SK-N-SH (cell line): ENCODE data around the gene MND1. TPM values are rescaled to one million over a fixed set of nuclear protein-coding genes. Genes with fewer than 3 reads are reported as not detected.

Source experiments
- CTCF ChIA-PET: fragments of 300-600, 350-600 bp; formaldehyde crosslinking; extraction: SDS; loops from one replicate; lab custom pipeline; 2021; lab: Yijun Ruan, JAX
- POLR2A ChIA-PET: fragments of 350-600 bp; sonication (Branson Sonifier 250); formaldehyde crosslinking; extraction: SDS; loops from one replicate; lab custom pipeline; 2020; ENCODE audit warnings: antibody characterized with exemption, inconsistent platforms; lab: Yijun Ruan, JAX
- DNase-seq: peaks from one replicate; pipeline ENCODE4 v3.0.0; 2012
- H2AFZ ChIP-seq: fragments of 200-600 bp; sonication (generic); 2 replicates; pipeline ENCODE4 v1.8.1; 2016; ENCODE audit warnings: antibody characterized with exemption, mild to moderate bottlenecking, low read depth
- H3F3A ChIP-seq: fragments of 200-600 bp; sonication (generic); replicated peaks from 2 replicates; pipeline ENCODE3; 2016; ENCODE audit warnings: antibody characterized with exemption, mild to moderate bottlenecking; ENCODE audit not compliant: insufficient read depth
- H3K27ac ChIP-seq, 2 experiments: fragments of 200-500 bp in 1 of 2; fragments of 200-600 bp in 1 of 2; sonication (Bioruptor generic) in 1 of 2; sonication (generic), shearing (Covaris generic) in 1 of 2; 2 replicates each; pipeline versions ENCODE4 v1.5.1 to v1.6.1; 2014 to 2016; ENCODE audit warnings: low read depth in 2 of 2, inconsistent platforms in 1 of 2, low read length in 1 of 2, mild to moderate bottlenecking in 1 of 2, mixed read lengths in 1 of 2
- H3K27me3 ChIP-seq: fragments of 200-600 bp; sonication (generic), shearing (Covaris generic); 2 replicates; pipeline ENCODE4 v1.6.1; 2016; ENCODE audit warnings: mixed run types; ENCODE audit not compliant: insufficient read depth
- H3K36me3 ChIP-seq, 2 experiments: fragments of 200-500 bp in 1 of 2; fragments of 200-600 bp in 1 of 2; sonication (Bioruptor generic) in 1 of 2; sonication (generic) in 1 of 2; replicated peaks in 1 of 2; 2 replicates each; pipeline versions ENCODE3 to v1.5.1; 2014 to 2016; ENCODE audit warnings: low read length in 1 of 2, mild to moderate bottlenecking in 1 of 2; ENCODE audit not compliant: insufficient read depth in 2 of 2, control insufficient read depth in 1 of 2
- H3K4me1 ChIP-seq, 2 experiments: fragments of 200-500 bp in 1 of 2; fragments of 200-600 bp in 1 of 2; sonication (Bioruptor generic) in 1 of 2; sonication (generic), shearing (Covaris generic) in 1 of 2; 2 replicates each; pipeline versions ENCODE4 v1.5.1 to v1.6.1; 2014 to 2016; ENCODE audit warnings: low read depth in 1 of 2, low read length in 1 of 2, mixed run types in 1 of 2; ENCODE audit not compliant: insufficient read depth in 2 of 2, control insufficient read depth in 1 of 2
- H3K4me2 ChIP-seq: fragments of 200-600 bp; sonication (generic), shearing (Covaris generic); 2 replicates; pipeline ENCODE4 v1.6.1; 2017; ENCODE audit warnings: mixed run types
- H3K4me3 ChIP-seq, 2 experiments: fragments of 200-500 bp in 1 of 2; fragments of 200-600 bp in 1 of 2; sonication (Bioruptor generic) in 1 of 2; sonication (generic), shearing (Covaris generic) in 1 of 2; 2 replicates each; pipeline versions ENCODE4 v1.5.1 to v1.8.1; 2014 to 2016; ENCODE audit warnings: low read depth in 2 of 2, inconsistent platforms in 1 of 2, low read length in 1 of 2, mild to moderate bottlenecking in 1 of 2, mixed read lengths in 1 of 2, moderate library complexity in 1 of 2
- H3K79me2 ChIP-seq: fragments of 200-600 bp; sonication (generic); 2 replicates; pipeline ENCODE4 v1.8.1; 2017; ENCODE audit warnings: mild to moderate bottlenecking; ENCODE audit not compliant: insufficient read depth
- H3K9ac ChIP-seq: fragments of 200-600 bp; sonication (generic); 2 replicates; pipeline ENCODE4 v1.6.1; 2017; ENCODE audit warnings: mixed run types
- H3K9me2 ChIP-seq: fragments of 200-600 bp; sonication (generic); 2 replicates; pipeline ENCODE4 v1.6.1; 2017; ENCODE audit warnings: mixed run types
- H3K9me3 ChIP-seq: fragments of 200-600 bp; sonication (generic); 2 replicates; pipeline ENCODE4 v1.6.1; 2017; ENCODE audit warnings: mixed run types, mild to moderate bottlenecking, moderate library complexity
- H4K20me1 ChIP-seq: fragments of 200-600 bp; sonication (generic); 2 replicates; pipeline ENCODE4 v1.6.1; 2017; ENCODE audit warnings: mild to moderate bottlenecking, mixed run types; ENCODE audit not compliant: insufficient read depth
- CHD2 ChIP-seq: fragments of 150-350 bp; IDR thresholded peaks from 2 replicates; pipeline ENCODE4 v1.6.1; 2018; ENCODE audit warnings: low read length; ENCODE audit not compliant: partially characterized antibody
- ELF1 ChIP-seq: IDR thresholded peaks from 2 replicates; pipeline ENCODE4 v1.4.0; 2012
- EP300 ChIP-seq, 2 experiments: IDR thresholded peaks; 2 replicates each; pipeline versions ENCODE4 v1.4.0 to v1.6.1; 2012; ENCODE audit warnings: borderline replicate concordance in 1 of 2, low read depth in 1 of 2, low read length in 1 of 2
- FOXM1 ChIP-seq: IDR thresholded peaks from 2 replicates; pipeline ENCODE4 v1.4.0; 2012; ENCODE audit warnings: low read depth, mild to moderate bottlenecking
- GABPA ChIP-seq: IDR thresholded peaks from 2 replicates; pipeline ENCODE4 v1.4.0; 2012; ENCODE audit warnings: low read depth, mild to moderate bottlenecking
- GATA2 ChIP-seq: sonication (generic); formaldehyde crosslinking; IDR thresholded peaks from 2 replicates; pipeline ENCODE4 v1.5.0; 2020; ENCODE audit warnings: mild to moderate bottlenecking, missing genetic modification reagents
- IRF3 ChIP-seq: fragments of 150-350 bp; IDR thresholded peaks from 2 replicates; pipeline ENCODE4 v1.6.1; 2016; ENCODE audit warnings: mild to moderate bottlenecking, low read depth, low read length
- MEF2A ChIP-seq: IDR thresholded peaks from 2 replicates; pipeline ENCODE4 v1.4.0; 2012; ENCODE audit warnings: low read depth, borderline replicate concordance
- MXI1 ChIP-seq: IDR thresholded peaks from 2 replicates; pipeline ENCODE4 v1.6.1; 2012; ENCODE audit warnings: mild to moderate bottlenecking, low read depth, low read length, improper control_type of control experiment
- POLR2AphosphoS5 ChIP-seq: IDR thresholded peaks from 2 replicates; pipeline ENCODE4 v1.6.1; 2012; ENCODE audit warnings: low read depth, low read length
- REST ChIP-seq: IDR thresholded peaks from 2 replicates; pipeline ENCODE4 v1.6.1; 2012; ENCODE audit warnings: mild to moderate bottlenecking, low read depth, low read length, moderate library complexity
- RXRA ChIP-seq: IDR thresholded peaks from 2 replicates; pipeline ENCODE4 v1.4.0; 2012; ENCODE audit warnings: low read depth, mild to moderate bottlenecking, borderline replicate concordance
- SIN3A ChIP-seq: IDR thresholded peaks from 2 replicates; pipeline ENCODE4 v1.6.1; 2012; ENCODE audit warnings: low read depth, mild to moderate bottlenecking, low read length, moderate library complexity, borderline replicate concordance
- TCF12 ChIP-seq: IDR thresholded peaks from 2 replicates; pipeline ENCODE4 v1.4.0; 2012
- TEAD4 ChIP-seq: IDR thresholded peaks from 2 replicates; pipeline ENCODE4 v1.4.0; 2012; ENCODE audit warnings: mild to moderate bottlenecking, borderline replicate concordance; ENCODE audit not compliant: insufficient read depth
- YY1 ChIP-seq: IDR thresholded peaks from 2 replicates; pipeline ENCODE4 v1.4.0; 2012; ENCODE audit warnings: low read depth, mild to moderate bottlenecking
- WGBS: methylation state at CpG from one replicate; pipeline ENCODE4 v1.1.6; 2017; ENCODE audit warnings: low lambda C conversion rate; 5-methylcytosine and 5-hydroxymethylcytosine counted together
- polyA plus RNA-seq, 3 experiments: library from polyadenylated mRNA; depleted of rRNA; stranded (reverse); fragments of >200 nt; gene quantifications; 2 replicates each; pipeline ENCODE4 v1.2.3, GENCODE V29; 2012
- TF ChIP-seq, protein P1 (sequence below): fragments of 150-350 bp; IDR thresholded peaks from 2 replicates; pipeline ENCODE4 v1.6.1; 2017; ENCODE audit warnings: antibody characterized with exemption, low read length, low read depth, borderline replicate concordance

Gene MND1
- polyA plus RNA-seq, 1 of the 3 experiments (the other 2 are of a cell fraction) = 2.4 TPM

- TF ChIP-seq TEAD4 (no peak), TCF12 (no peak), MXI1 (no peak), CHD2 (no peak), FOXM1 (no peak), GABPA (no peak)
Measured at GRCh38 chr4:153297116-153297515, 47.4 kb upstream of the MND1 start (continued).

DNA sequence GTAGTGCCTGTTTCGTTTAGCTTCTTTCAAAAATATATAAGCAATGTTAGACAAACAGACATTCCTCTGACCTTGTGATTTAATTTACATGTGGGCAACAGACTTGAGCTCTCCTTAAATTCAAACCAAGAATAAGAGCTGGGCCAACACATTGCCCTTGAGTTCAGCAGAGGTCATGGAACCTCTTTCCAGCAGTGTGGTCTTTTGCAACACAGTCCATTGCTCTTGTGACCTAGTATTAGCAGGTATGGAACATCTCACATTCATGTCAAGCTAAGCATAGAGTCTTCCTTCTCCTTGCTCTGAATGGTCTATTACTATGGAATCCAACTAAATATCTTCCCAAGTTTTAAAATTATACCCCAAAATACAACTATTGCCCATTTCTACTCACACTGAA is 33.7 kb upstream of the MND1 start:
- DNase-seq = no peak
- Histone ChIP-seq H3K4me3 (no peak overlapping the region), H3K9ac (no peak overlapping the region), H3K27ac (no peak overlapping the region), H3K4me2 (no peak overlapping the region), H4K20me1 (no peaks in the 10 kb centered on the region), H3K27me3 (no peaks in the 10 kb centered on the region), H2AFZ (no peak overlapping the region), H3K36me3 (peaks cover 0 to 11% of the 10 kb centered on the region in 2 experiments), H3F3A (peaks cover 3% of the 10 kb centered on the region), H3K9me3 (no peaks in the 10 kb centered on the region), H3K4me1 (peaks cover 1 to 6% of the 10 kb centered on the region in 2 experiments; a peak in 2 of 4 replicates), H3K79me2 (no peaks in the 10 kb centered on the region; the same call in 1 of the 2 replicates), H3K9me2 (no peaks in the 10 kb centered on the region)
- ChIA-PET POLR2A (no interaction called here), CTCF (interaction anchor here (0.6 to 2.3 kb wide), 2 partner anchors 33 to 168 kb away, joined by 4 to 8 read pairs; no protein-coding TSS in a partner anchor)
- no peak for TF ChIP-seq EP300 (IDR thresholded peaks at IDR 0.05; ENCODE audit: borderline replicate concordance in 1 of 2, low read depth in 1 of 2, low read length in 1 of 2)
- no peak for TF ChIP-seq REST
- no peak for TF ChIP-seq TEAD4
- 85% methylated on average over 1 of the region's 1 CpG for WGBS

GRCh38 chr4:153314915-153315314 is 29.6 kb upstream of the MND1 start:
- Histone ChIP-seq H3K4me1 (peaks cover 6 to 7% of the 10 kb centered on the region in 2 experiments; a peak in 2 of 4 replicates), H3K4me3 (no peak overlapping the region), H3K9ac (no peak overlapping the region), H3K27ac (peak overlapping the region in 1 of 2 experiments; percentile 43; a peak in 1 of 4 replicates), H3K4me2 (no peak overlapping the region), H3F3A (peaks cover 12% of the 10 kb centered on the region), H3K9me2 (no peaks in the 10 kb centered on the region), H4K20me1 (no peaks in the 10 kb centered on the region), H3K9me3 (no peaks in the 10 kb centered on the region), H2AFZ (no peak overlapping the region), H3K27me3 (no peaks in the 10 kb centered on the region), H3K79me2 (no peaks in the 10 kb centered on the region), H3K36me3 (peaks cover 4 to 15% of the 10 kb centered on the region in 2 experiments)
- TF ChIP-seq EP300 (IDR thresholded peaks at IDR 0.05; ENCODE audit: borderline replicate concordance in 1 of 2, low read depth in 1 of 2, low read length in 1 of 2) (peak in 1 of 2 experiments; percentile 50; a peak in 1 of 4 replicates), SIN3A (no peak), YY1 (no peak), GATA2 (CRISPR knock-in tag) (peak; percentile 66), POLR2AphosphoS5 (no peak), MEF2A (no peak), IRF3 (no peak), RXRA (no peak), ELF1 (no peak)
- TF ChIP-seq, protein P1, sequence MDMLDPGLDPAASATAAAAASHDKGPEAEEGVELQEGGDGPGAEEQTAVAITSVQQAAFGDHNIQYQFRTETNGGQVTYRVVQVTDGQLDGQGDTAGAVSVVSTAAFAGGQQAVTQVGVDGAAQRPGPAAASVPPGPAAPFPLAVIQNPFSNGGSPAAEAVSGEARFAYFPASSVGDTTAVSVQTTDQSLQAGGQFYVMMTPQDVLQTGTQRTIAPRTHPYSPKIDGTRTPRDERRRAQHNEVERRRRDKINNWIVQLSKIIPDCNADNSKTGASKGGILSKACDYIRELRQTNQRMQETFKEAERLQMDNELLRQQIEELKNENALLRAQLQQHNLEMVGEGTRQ = no peak
- DNase-seq = peak; percentile 36
- ChIA-PET POLR2A (no interaction called here), CTCF (interaction anchor here (0.6 to 1.7 kb wide), 7 partner anchors 48 to 378 kb away, joined by 3 to 4 read pairs (median 4); no protein-coding TSS in a partner anchor)
- 90% methylated on average over 1 of the region's 1 CpG for WGBS
